Heart left ventricle (tissue), 13 donors: ENCODE measurements around the gene FAM124A.

Source experiments
- CTCF ChIP-seq, 12 donors: fragments of 200-600 bp; sonication (generic) in 4 of 12; IDR thresholded peaks; one replicate each; pipeline versions ENCODE4 v1.5.0 to v1.8.0; 2018 to 2022; ENCODE audit warnings: antibody characterized with exemption in 12 of 12, mild to moderate bottlenecking in 5 of 12
- POLR2A ChIP-seq, 2 donors: fragments of 450-650 bp; IDR thresholded peaks; one replicate each; pipeline ENCODE4 v1.6.1; 2017; ENCODE audit warnings: antibody characterized with exemption in 2 of 2, mild to moderate bottlenecking in 2 of 2, moderate library complexity in 2 of 2
- donor health status: ischemic (EF 13 %, LVEDD 7.1; RV severe dilation, severe dysfunction).
- donor health status: DM: no; HTN: yes; CAD: no.
- donor health status: DM: no; HTN: no; CAD: no.
- donor health status: ischemic (EF 25% LVEDD 6.9; RV normal size, moderate dysfunction).
- donor health status: ischemic (EF 25% LVEDD 5.7; RV mildly dilated, moderate dysfunction).
- donor health status: ischemic (EF 35%, LVEDD 5.7; RV mildly dilated, moderate dysfunction).
- donor health status: nonischemic (EF 11% LVEDD 7.7; RV severe dilation, severe dysfunction).
- donor health status: DM: yes; HTN: yes; CAD: no.
- donor health status: PGD.
- donor health status: ischemic (EF 29% LVEDD 5.4; RV normal size, mild dysfunction).
- donor health status: nonischemic (EF 23%, LVEDD 6.1; RV moderate dilation, normal function).

GRCh38 chr13:51329606-51330005, 107.4 kb downstream of the FAM124A start:
- TF ChIP-seq CTCF (IDR thresholded peaks at IDR 0.05) (no peak), POLR2A (IDR thresholded peaks at IDR 0.05) (no peak)
